Activated CD4-positive, alpha-beta memory T cell treated with anti-CD3 and anti-CD28 coated beads, Interleukin-2, amount 10 ng/mL, durations not matched to agents 7 days and 5 days (primary cell): ENCODE data around the gene NKX2-4. TPM values are rescaled to one million over a fixed set of nuclear protein-coding genes. Genes with fewer than 3 reads are reported as not detected.
"Not testable (repeated sequence)": the region's sequence is repeated elsewhere in the genome, so short reads cannot be mapped to it uniquely, and the experiment has no call there.

Experiments used
- CTCF ChIA-PET: fragments of 350-600 bp; sonication (Branson Sonifier 250); formaldehyde crosslinking; loops from one replicate; lab custom pipeline; 2021; ENCODE audit warnings: antibody characterized with exemption, inconsistent platforms; lab: Charles Lee
- POLR2A ChIA-PET: fragments of 350-600 bp; sonication (Branson Sonifier 250); formaldehyde crosslinking; loops from one replicate; lab custom pipeline; 2021; ENCODE audit warnings: antibody characterized with exemption; lab: Charles Lee
- DNase-seq: peaks from one replicate; pipeline ENCODE4 v3.0.0-alpha.2; 2020
- H3K27ac Mint-ChIP-seq: one replicate; pipeline ENCODE4 v1.8.0; 2021; ENCODE audit warnings: mild to moderate bottlenecking, mixed read lengths
- H3K27me3 Mint-ChIP-seq: one replicate; pipeline ENCODE4 v1.8.0; 2021; ENCODE audit warnings: mixed read lengths
- H3K36me3 Mint-ChIP-seq: one replicate; pipeline ENCODE4 v1.8.0; 2021; ENCODE audit warnings: low read depth, mixed read lengths
- H3K4me1 Mint-ChIP-seq: one replicate; pipeline ENCODE4 v1.8.0; 2021; ENCODE audit warnings: mixed read lengths
- H3K4me3 Mint-ChIP-seq: one replicate; pipeline ENCODE4 v1.8.0; 2021; ENCODE audit warnings: mild to moderate bottlenecking, mixed read lengths
- H3K9me3 Mint-ChIP-seq: one replicate; pipeline ENCODE4 v1.8.0; 2021; ENCODE audit warnings: mixed read lengths
- total RNA-seq, 2 experiments: library from RNA; stranded (reverse); gene quantifications; one replicate each; pipeline ENCODE4 v1.2.3, GENCODE V29; 2021

The NKX2-4 gene
- total RNA-seq, 2 experiments from 2014 or later: not detected

GRCh38 chr20:21372016-21372415 is 25.3 kb downstream of the NKX2-4 start:
- no peaks in the 10 kb centered on the region for H3K27me3 Mint-ChIP-seq
- H3K9me3 Mint-ChIP-seq: no peaks in the 10 kb centered on the region
- no peak overlapping the region for H3K4me3 Mint-ChIP-seq
- peaks cover 3% of the 10 kb centered on the region for H3K4me1 Mint-ChIP-seq
- no peak overlapping the region for H3K27ac Mint-ChIP-seq
- ChIA-PET POLR2A (no interaction called here), CTCF (interaction anchor here (1.1 kb wide), 1 partner anchor 68 kb away, joined by 3 read pairs; no protein-coding TSS in a partner anchor)
- DNase-seq: no peak
- peaks cover 40% of the 10 kb centered on the region for H3K36me3 Mint-ChIP-seq

- POLR2A ChIA-PET: no interaction called here
- peaks cover 1% of the 10 kb centered on the region for H3K4me1 Mint-ChIP-seq
- no peak for DNase-seq
- no peaks in the 10 kb centered on the region for H3K9me3 Mint-ChIP-seq
- no peak overlapping the region for H3K4me3 Mint-ChIP-seq
- CTCF ChIA-PET: interaction anchor here (1.1 kb wide), 1 partner anchor 67 kb away, joined by 3 read pairs; no protein-coding TSS in a partner anchor
- H3K27ac Mint-ChIP-seq: no peak overlapping the region
- H3K36me3 Mint-ChIP-seq: peaks cover 42% of the 10 kb centered on the region
- H3K27me3 Mint-ChIP-seq: no peaks in the 10 kb centered on the region
These were observed 26.1 kb downstream of the NKX2-4 start for GRCh38 chr20:21371193-21371592.

GRCh38 chr20:21368791-21369190 is 28.5 kb downstream of the NKX2-4 start:
- Mint-ChIP-seq H3K27ac (no peak overlapping the region), H3K9me3 (no peaks in the 10 kb centered on the region), H3K4me1 (peaks cover 1% of the 10 kb centered on the region), H3K4me3 (no peak overlapping the region), H3K36me3 (peaks cover 40% of the 10 kb centered on the region), H3K27me3 (no peaks in the 10 kb centered on the region)
- POLR2A ChIA-PET: no interaction called here
- no peak for DNase-seq
- CTCF ChIA-PET: interaction anchor here (0.5 to 1.0 kb wide), 2 partner anchors 133 to 657 kb away, joined by 3 to 4 read pairs; partner anchors contain the start of gene RALGAPA2

- H3K9me3 Mint-ChIP-seq, H3K27me3 Mint-ChIP-seq, H3K4me1 Mint-ChIP-seq, H3K4me3 Mint-ChIP-seq, H3K27ac Mint-ChIP-seq, POLR2A ChIA-PET, DNase-seq: not testable (repeated sequence)
- H3K36me3 Mint-ChIP-seq: peaks cover 45% of the 10 kb centered on the region
- CTCF ChIA-PET: interaction anchor here (1.0 to 1.4 kb wide), 2 partner anchors 42 to 131 kb away, joined by 3 read pairs; no protein-coding TSS in a partner anchor
These were observed 31.1 kb downstream of the NKX2-4 start for GRCh38 chr20:21366273-21366672.

GRCh38 chr20:21365771-21366170 is 31.6 kb downstream of the NKX2-4 start:
- ChIA-PET POLR2A (no interaction called here), CTCF (no interaction called here)
- Mint-ChIP-seq H3K4me1 (peaks cover 6% of the 10 kb centered on the region), H3K27ac (no peak overlapping the region), H3K27me3 (no peaks in the 10 kb centered on the region), H3K4me3 (no peak overlapping the region), H3K36me3 (peaks cover 45% of the 10 kb centered on the region), H3K9me3 (no peaks in the 10 kb centered on the region)
- no peak for DNase-seq

- DNase-seq: no peak
- Mint-ChIP-seq H3K4me3 (no peak overlapping the region), H3K27me3 (no peaks in the 10 kb centered on the region), H3K36me3 (peaks cover 55% of the 10 kb centered on the region), H3K4me1 (peaks cover 14% of the 10 kb centered on the region), H3K9me3 (no peaks in the 10 kb centered on the region), H3K27ac (no peak overlapping the region)
- ChIA-PET CTCF (no interaction called here), POLR2A (no interaction called here)
These were observed 32.9 kb downstream of the NKX2-4 start for GRCh38 chr20:21364413-21364812.

- ChIA-PET POLR2A (no interaction called here), CTCF (no interaction called here)
- DNase-seq: no peak
- Mint-ChIP-seq H3K4me1 (peaks cover 15% of the 10 kb centered on the region), H3K9me3 (no peaks in the 10 kb centered on the region), H3K4me3 (no peak overlapping the region), H3K27ac (no peak overlapping the region), H3K36me3 (peaks cover 39% of the 10 kb centered on the region), H3K27me3 (no peaks in the 10 kb centered on the region)
These were observed 36.1 kb downstream of the NKX2-4 start for GRCh38 chr20:21361266-21361665.

GRCh38 chr20:21360705-21361104 is 36.6 kb downstream of the NKX2-4 start:
- Mint-ChIP-seq H3K36me3 (peaks cover 40% of the 10 kb centered on the region), H3K9me3 (no peaks in the 10 kb centered on the region), H3K4me3 (no peak overlapping the region), H3K27me3 (no peaks in the 10 kb centered on the region), H3K4me1 (peaks cover 15% of the 10 kb centered on the region), H3K27ac (peak overlapping the region; percentile 17)
- ChIA-PET CTCF (no interaction called here), POLR2A (no interaction called here)
- no peak for DNase-seq

GRCh38 chr20:21358737-21359136 is 38.6 kb downstream of the NKX2-4 start:
- no peak overlapping the region for H3K4me3 Mint-ChIP-seq
- DNase-seq: no peak
- H3K27ac Mint-ChIP-seq: no peak overlapping the region
- peaks cover 40% of the 10 kb centered on the region for H3K36me3 Mint-ChIP-seq
- H3K4me1 Mint-ChIP-seq: peaks cover 15% of the 10 kb centered on the region
- H3K9me3 Mint-ChIP-seq: no peaks in the 10 kb centered on the region
- POLR2A ChIA-PET: no interaction called here
- CTCF ChIA-PET: no interaction called here
- H3K27me3 Mint-ChIP-seq: no peaks in the 10 kb centered on the region

- H3K36me3 Mint-ChIP-seq: peaks cover 36% of the 10 kb centered on the region
These were observed 39.5 kb downstream of the NKX2-4 start for GRCh38 chr20:21357844-21358243.

GRCh38 chr20:21356386-21356785 is 40.9 kb downstream of the NKX2-4 start:
- Mint-ChIP-seq H3K27ac (no peak overlapping the region), H3K4me1 (peaks cover 12% of the 10 kb centered on the region), H3K9me3 (no peaks in the 10 kb centered on the region), H3K36me3 (peaks cover 26% of the 10 kb centered on the region), H3K4me3 (no peak overlapping the region), H3K27me3 (no peaks in the 10 kb centered on the region)
- ChIA-PET CTCF (interaction anchor here (1.3 kb wide), 1 partner anchor 120 kb away, joined by 6 read pairs; no protein-coding TSS in a partner anchor), POLR2A (no interaction called here)
- no peak for DNase-seq

More at GRCh38 chr20:21357844-21358243, 39.5 kb downstream of the NKX2-4 start:
- no peak for DNase-seq
- H3K4me1 Mint-ChIP-seq: peaks cover 15% of the 10 kb centered on the region
- CTCF ChIA-PET: interaction anchor here (1.3 kb wide), 1 partner anchor 122 kb away, joined by 6 read pairs; no protein-coding TSS in a partner anchor
- H3K4me3 Mint-ChIP-seq: no peak overlapping the region
- no peaks in the 10 kb centered on the region for H3K9me3 Mint-ChIP-seq
- POLR2A ChIA-PET: no interaction called here
- H3K27ac Mint-ChIP-seq: no peak overlapping the region
- no peaks in the 10 kb centered on the region for H3K27me3 Mint-ChIP-seq

GRCh38 chr20:21355981-21356380 is 41.3 kb downstream of the NKX2-4 start:
- peaks cover 9% of the 10 kb centered on the region for H3K4me1 Mint-ChIP-seq
- no peaks in the 10 kb centered on the region for H3K27me3 Mint-ChIP-seq
- H3K36me3 Mint-ChIP-seq: peaks cover 26% of the 10 kb centered on the region
- ChIA-PET CTCF (no interaction called here), POLR2A (no interaction called here)
- H3K9me3 Mint-ChIP-seq: no peaks in the 10 kb centered on the region
- H3K4me3 Mint-ChIP-seq: no peak overlapping the region
- no peak overlapping the region for H3K27ac Mint-ChIP-seq
- DNase-seq: no peak

- H3K27ac Mint-ChIP-seq: no peak overlapping the region
These were observed 44.1 kb downstream of the NKX2-4 start for GRCh38 chr20:21353236-21353635.

GRCh38 chr20:21352703-21353102 is 44.6 kb downstream of the NKX2-4 start:
- peaks cover 26% of the 10 kb centered on the region for H3K36me3 Mint-ChIP-seq
- no peaks in the 10 kb centered on the region for H3K9me3 Mint-ChIP-seq
- H3K4me1 Mint-ChIP-seq: no peaks in the 10 kb centered on the region
- CTCF ChIA-PET: interaction anchor here (0.9 to 1.5 kb wide), 4 partner anchors 48 to 153 kb away, joined by 4 to 6 read pairs (median 5); partner anchors contain the start of gene XRN2
- no peak overlapping the region for H3K4me3 Mint-ChIP-seq
- no peak for DNase-seq
- no peak overlapping the region for H3K27ac Mint-ChIP-seq
- POLR2A ChIA-PET: no interaction called here
- no peaks in the 10 kb centered on the region for H3K27me3 Mint-ChIP-seq

More at GRCh38 chr20:21353236-21353635, 44.1 kb downstream of the NKX2-4 start:
- no peaks in the 10 kb centered on the region for H3K9me3 Mint-ChIP-seq
- ChIA-PET POLR2A (no interaction called here), CTCF (interaction anchor here (1.0 to 1.5 kb wide), 3 partner anchors 50 to 152 kb away, joined by 4 to 6 read pairs (median 6); partner anchors contain the start of gene XRN2)
- no peaks in the 10 kb centered on the region for H3K27me3 Mint-ChIP-seq
- no peak overlapping the region for H3K4me3 Mint-ChIP-seq
- no peaks in the 10 kb centered on the region for H3K4me1 Mint-ChIP-seq
- peaks cover 21% of the 10 kb centered on the region for H3K36me3 Mint-ChIP-seq
- no peak for DNase-seq
